Measurements from ENCODE around the gene NTHL1. TPM values are rescaled to one million over a fixed set of nuclear protein-coding genes. Genes with fewer than 3 reads are reported as not detected.
A peak's percentile ranks its signal among the peaks of the same experiment; 100 is the strongest.

Gene NTHL1
- total and polyA plus RNA-seq, 3 donors from 2014 or later: 18.0 to 35.6 (median 24.6) TPM

- Histone ChIP-seq H3K36me3 (ENCODE audit: low read depth, missing control alignments) (no peaks in the 10 kb centered on the region), H3K27me3 (no peaks in the 10 kb centered on the region), H3K9me3 (no peaks in the 10 kb centered on the region), H3K27ac (no peak overlapping the region), H3K4me3 (no peak overlapping the region), H3K4me1 (peaks cover 12% of the 10 kb centered on the region)
- intact Hi-C loops (cut with DNase I; ENCODE audit: low total_unique reads): loop anchor here (10.0 kb wide), 1 partner anchor 60 kb away; the partner anchor contains the start of gene NHERF2
- TF ChIP-seq CTCF (IDR thresholded peaks at IDR 0.05) (no peak), POLR2A (IDR thresholded peaks at IDR 0.05) (no peak)
- 89 to 97% methylated on average over 11 to 27 of the region's 29 CpGs for WGBS, 2 donors
- DNase-seq: no peak
These were observed 37.4 kb upstream of the NTHL1 start for GRCh38 chr16:2084895-2085625.

GRCh38 chr16:2083876-2084780 lies 36.5 kb upstream of the NTHL1 start:
- H3K27me3 ChIP-seq: no peaks in the 10 kb centered on the region
- no peaks in the 10 kb centered on the region for H3K9me3 ChIP-seq
- DNase-seq: no peak
- TF ChIP-seq POLR2A (IDR thresholded peaks at IDR 0.05) (no peak), CTCF (IDR thresholded peaks at IDR 0.05) (no peak)
- no peaks in the 10 kb centered on the region for H3K36me3 ChIP-seq (ENCODE audit: low read depth, missing control alignments)
- no peak overlapping the region for H3K27ac ChIP-seq
- H3K4me3 ChIP-seq: no peak overlapping the region
- H3K4me1 ChIP-seq: peaks cover 12% of the 10 kb centered on the region
- intact Hi-C loops (cut with DNase I; ENCODE audit: low total_unique reads): loop anchor here (10.0 kb wide), 1 partner anchor 59 kb away; the partner anchor contains the start of gene NHERF2
- WGBS, 2 donors: 89 to 91% methylated on average over 13 to 43 of the region's 44 CpGs

GRCh38 chr16:2083409-2083808 lies 35.8 kb upstream of the NTHL1 start:
- H3K36me3 ChIP-seq (ENCODE audit: low read depth, missing control alignments): no peaks in the 10 kb centered on the region
- TF ChIP-seq POLR2A (IDR thresholded peaks at IDR 0.05) (no peak), CTCF (IDR thresholded peaks at IDR 0.05) (no peak)
- no peak overlapping the region for H3K4me3 ChIP-seq
- no peaks in the 10 kb centered on the region for H3K9me3 ChIP-seq
- peaks cover 12% of the 10 kb centered on the region for H3K4me1 ChIP-seq
- H3K27ac ChIP-seq: peak overlapping the region in 1 of 2 donors; percentile 50
- intact Hi-C loops (cut with DNase I; ENCODE audit: low total_unique reads): loop anchor here (10.0 kb wide), 1 partner anchor 59 kb away; the partner anchor contains the start of gene NHERF2
- DNase-seq: no peak
- no peaks in the 10 kb centered on the region for H3K27me3 ChIP-seq
- 79 to 85% methylated on average over 8 to 19 of the region's 19 CpGs for WGBS, 2 donors

GRCh38 chr16:2082983-2083364 lies 35.3 kb upstream of the NTHL1 start:
- DNase-seq: no peak
- Histone ChIP-seq H3K27me3 (no peaks in the 10 kb centered on the region), H3K4me1 (peaks cover 12% of the 10 kb centered on the region), H3K36me3 (ENCODE audit: low read depth, missing control alignments) (no peaks in the 10 kb centered on the region), H3K4me3 (no peak overlapping the region), H3K27ac (peak overlapping the region in 1 of 2 donors; percentile 50), H3K9me3 (no peaks in the 10 kb centered on the region)
- TF ChIP-seq POLR2A (IDR thresholded peaks at IDR 0.05): no peak
- TF ChIP-seq CTCF (IDR thresholded peaks at IDR 0.05): no peak
- intact Hi-C loops (cut with DNase I; ENCODE audit: low total_unique reads): loop anchor here (10.0 kb wide), 1 partner anchor 58 kb away; the partner anchor contains the start of gene NHERF2
- WGBS, 2 donors: 56 to 62% methylated on average over 15 to 16 of the region's 16 CpGs

Measured in testis (tissue), 3 donors.